Erythroblast (primary cell): ENCODE measurements around the gene WFDC5.

Experiments
- GATA1 ChIP-seq: IDR thresholded peaks from 2 replicates; pipeline ENCODE4 v1.6.1; 2011; ENCODE audit warnings: low read depth, mild to moderate bottlenecking, control low read depth, low read length, moderate library complexity
- POLR2A ChIP-seq: IDR thresholded peaks from 2 replicates; pipeline ENCODE4 v1.6.1; 2011; ENCODE audit warnings: mild to moderate bottlenecking, low read length

DNA sequence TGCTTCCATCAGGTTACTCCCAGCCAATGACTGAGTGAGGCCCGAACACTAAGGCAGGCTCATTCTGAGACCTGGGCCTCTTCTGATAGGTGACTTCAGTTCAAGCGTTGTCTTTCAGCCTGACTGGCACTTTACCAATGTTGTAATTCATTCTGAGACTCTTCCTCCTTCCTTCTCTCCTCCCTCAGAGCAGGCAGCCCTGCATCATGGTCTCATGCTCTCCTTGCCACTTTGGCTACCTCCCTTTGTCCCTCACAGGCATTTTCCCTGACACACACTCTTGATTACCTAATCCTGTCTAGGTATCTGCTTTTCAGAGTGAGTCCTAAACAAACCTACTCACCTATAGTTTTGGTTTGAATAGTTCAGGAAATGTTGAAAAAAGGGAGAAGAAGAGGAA lies 21.9 kb upstream of the WFDC5 start:
- TF ChIP-seq POLR2A (no peak), GATA1 (no peak)
